A673 (cell line): Measurements from ENCODE around the gene KANSL2. TPM values are rescaled to one million over a fixed set of nuclear protein-coding genes. Genes with fewer than 3 reads are reported as not detected.

Source experiments
- BruUV-seq: library from RNA; stranded (reverse); fragments of 400-500 nt; replicated peaks from 2 replicates; lab custom pipeline; 2021; lab: Mats Ljungman, UMichigan
- CTCF ChIA-PET: fragments of 300-600 bp; sonication (Branson Sonifier 250); formaldehyde crosslinking; loops from one replicate; lab custom pipeline; 2022; ENCODE audit warnings: antibody characterized with exemption; lab: Charles Lee
- POLR2A ChIA-PET: fragments of 300-600 bp; sonication (Branson Sonifier 250); formaldehyde crosslinking; loops from one replicate; lab custom pipeline; 2022; ENCODE audit warnings: antibody characterized with exemption; ENCODE audit not compliant: low non-redundant PET; lab: Charles Lee
- DNase-seq: peaks from one replicate; pipeline ENCODE4 v3.0.0-alpha.2; 2015; ENCODE audit warnings: low spot score
- H3K27ac ChIP-seq: fragments of 200-600 bp; sonication (generic); 2 replicates; pipeline ENCODE4 v1.5.1; 2016; ENCODE audit warnings: mixed run types, low read depth, mild to moderate bottlenecking, mixed read lengths, antibody characterized with exemption, low read length; ENCODE audit not compliant: poor library complexity, severe bottlenecking
- H3K27me3 ChIP-seq: fragments of 200-600 bp; sonication (generic); replicated peaks from 2 replicates; pipeline ENCODE4 v1.6.1; 2017; ENCODE audit warnings: mixed run types, low read depth, mild to moderate bottlenecking, mixed read lengths, antibody characterized with exemption, low read length; ENCODE audit not compliant: insufficient read depth, poor library complexity
- H3K36me3 ChIP-seq: fragments of 200-600 bp; sonication (generic); 2 replicates; pipeline ENCODE4 v1.6.1; 2016; ENCODE audit warnings: mixed run types, mild to moderate bottlenecking, mixed read lengths, antibody characterized with exemption, low read length; ENCODE audit not compliant: insufficient read depth, poor library complexity, severe bottlenecking
- H3K4me1 ChIP-seq: fragments of 200-600 bp; sonication (generic); 2 replicates; pipeline ENCODE4 v1.6.1; 2017; ENCODE audit warnings: mixed run types, mild to moderate bottlenecking, mixed read lengths, antibody characterized with exemption, low read length; ENCODE audit not compliant: insufficient read depth, poor library complexity, severe bottlenecking
- H3K4me3 ChIP-seq: fragments of 200-600 bp; sonication (generic); 2 replicates; pipeline ENCODE4 v1.5.1; 2016; ENCODE audit warnings: low read depth, mixed run types, mild to moderate bottlenecking, mixed read lengths, low read length; ENCODE audit not compliant: poor library complexity, severe bottlenecking
- H3K9me3 ChIP-seq: fragments of 200-600 bp; sonication (generic); 2 replicates; pipeline ENCODE4 v1.6.1; 2016; ENCODE audit warnings: mixed run types, low read depth, mild to moderate bottlenecking, mixed read lengths, antibody characterized with exemption, low read length; ENCODE audit not compliant: poor library complexity, severe bottlenecking
- CTCF ChIP-seq: fragments of 300-800, 200-600 bp; sonication (generic); conservative IDR thresholded peaks from 2 replicates; pipeline ENCODE4 v1.5.1; 2017; ENCODE audit warnings: low read depth, mild to moderate bottlenecking, antibody characterized with exemption, low read length, moderate library complexity, mixed read lengths
- EZH2 ChIP-seq: fragments of 200-600 bp; sonication (generic); IDR thresholded peaks from 2 replicates; pipeline ENCODE4 v1.6.1; 2017; ENCODE audit warnings: borderline replicate concordance, low read depth, mild to moderate bottlenecking, mixed read lengths, antibody characterized with exemption, low read length; ENCODE audit not compliant: poor library complexity, severe bottlenecking
- intact Hi-C: fragments of 100-400 bp; cut with micrococcal nuclease; formaldehyde crosslinking; loops from one replicate; pipeline ENCODE4 v1.10.0; 2022; ENCODE audit not compliant: unreplicated experiment
- total RNA-seq: library from RNA; stranded (reverse); gene quantifications from 2 replicates; pipeline ENCODE4 v1.2.3, GENCODE V29; 2021

KANSL2 gene
- total RNA-seq, 1 experiment from 2014 or later, result 51.4 TPM

DNA sequence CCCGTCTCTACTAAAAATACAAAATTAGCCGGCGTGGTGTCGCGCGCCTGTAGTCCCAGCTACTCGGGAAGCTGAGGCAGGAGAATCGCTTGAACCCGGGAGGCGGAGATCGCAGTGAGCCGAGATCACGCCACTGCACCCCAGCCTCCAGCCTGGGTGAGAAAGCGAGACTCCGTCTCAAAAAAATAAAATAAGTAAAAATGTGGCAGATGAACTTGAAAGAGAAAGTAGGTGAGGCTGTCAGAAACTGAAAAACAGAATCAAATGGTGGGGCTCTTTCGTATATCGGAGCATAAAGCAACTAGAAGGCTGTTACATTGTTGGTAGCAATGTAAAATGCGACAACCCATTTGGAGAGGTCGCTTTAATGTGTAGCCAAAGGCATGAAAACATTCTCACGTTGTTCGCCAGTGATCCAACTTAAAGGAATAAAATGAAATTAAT lies 35.2 kb upstream of the KANSL2 start:
- H3K4me3 ChIP-seq, result peak overlapping the region; percentile 74
- peak; percentile 8 for DNase-seq
- TF ChIP-seq EZH2 (no peak), CTCF (no peak)
- CTCF ChIA-PET, result no interaction called here
- H3K9me3 ChIP-seq, result no peaks in the 10 kb centered on the region
- peak overlapping the region; percentile 93 for H3K27ac ChIP-seq
- BruUV-seq, result TSS peak; percentile 95
- peaks cover 19% of the 10 kb centered on the region for H3K36me3 ChIP-seq
- peaks cover 15% of the 10 kb centered on the region for H3K4me1 ChIP-seq
- POLR2A ChIA-PET, result interaction anchor here (0.6 to 0.7 kb wide), 2 partner anchors 7 to 20 kb away, joined by 11 to 19 read pairs; no protein-coding TSS in a partner anchor
- intact Hi-C loops, result no loop called here
- no peaks in the 10 kb centered on the region for H3K27me3 ChIP-seq

DNA sequence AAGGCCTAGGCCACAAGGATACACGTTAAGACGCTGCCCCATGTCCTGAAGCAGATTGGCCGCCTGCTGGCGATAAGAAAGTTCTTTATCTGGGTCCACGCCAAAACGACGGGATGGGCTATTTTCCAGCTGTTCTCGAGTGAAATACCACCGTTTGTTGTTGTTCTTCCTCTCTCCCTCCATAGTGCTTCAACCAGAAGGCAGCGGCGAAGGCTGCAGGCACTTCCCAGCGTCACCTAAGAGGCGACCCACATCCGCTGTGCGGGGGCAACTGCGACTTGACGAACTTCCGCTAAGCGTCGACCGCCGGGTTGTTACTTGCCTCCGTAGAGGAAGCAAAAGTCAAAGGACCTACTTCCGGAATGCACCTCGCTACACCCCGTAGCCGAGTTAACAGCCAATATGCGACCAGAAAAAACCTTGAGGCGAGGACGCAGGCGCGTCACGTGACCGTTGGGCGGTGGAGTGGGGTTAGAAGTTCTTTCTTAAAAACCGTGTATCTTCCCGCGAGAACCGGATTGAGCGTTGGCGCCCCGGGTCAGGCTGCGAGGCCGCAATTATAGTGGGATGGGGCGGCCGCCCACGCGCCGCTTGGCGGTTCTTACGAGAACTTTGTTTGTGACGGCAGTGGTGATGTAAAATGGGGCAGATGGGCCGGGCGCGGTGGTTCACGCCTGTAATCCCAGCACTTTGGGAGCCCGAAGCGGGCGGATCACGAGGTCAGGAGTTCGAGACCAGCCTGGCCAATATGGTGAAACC lies 34.6 kb upstream of the KANSL2 start, which contains the start of gene CCNT1:
Gene CCNT1 (minus strand): TSS at position 215 of the 759 bp plus-strand sequence. CDS start 32 bp downstream, at position 183.
- H3K27me3 ChIP-seq, result no peaks in the 10 kb centered on the region
- POLR2A ChIA-PET, result interaction anchor here (0.6 kb wide), 1 partner anchor 20 kb away, joined by 11 read pairs; no protein-coding TSS in a partner anchor
- peak within 1 kb of the TSS; percentile 93 for H3K27ac ChIP-seq
- DNase-seq, result peak; percentile 100
- peaks cover 15% of the 10 kb centered on the region for H3K4me1 ChIP-seq
- peak within 1 kb of the TSS; percentile 74 for H3K4me3 ChIP-seq
- H3K9me3 ChIP-seq, result no peaks in the 10 kb centered on the region
- TF ChIP-seq CTCF, result no peak
- no peak for TF ChIP-seq EZH2
- CTCF ChIA-PET, result no interaction called here
- H3K36me3 ChIP-seq, result peaks cover 22% of the 10 kb centered on the region
- no TSS peak for BruUV-seq
- intact Hi-C loops, result no loop called here

GRCh38 chr12:48716168-48716492 lies 34.1 kb upstream of the KANSL2 start:
- Histone ChIP-seq H3K27me3 (no peaks in the 10 kb centered on the region), H3K9me3 (no peaks in the 10 kb centered on the region), H3K4me3 (peak overlapping the region; percentile 74), H3K4me1 (peaks cover 15% of the 10 kb centered on the region), H3K27ac (peak overlapping the region; percentile 93), H3K36me3 (peaks cover 27% of the 10 kb centered on the region)
- POLR2A ChIA-PET, result no interaction called here
- BruUV-seq, result TSS peak; percentile 69
- CTCF ChIA-PET, result no interaction called here
- DNase-seq, result no peak
- TF ChIP-seq EZH2 (no peak), CTCF (no peak)
- intact Hi-C loops, result no loop called here
